ENCODE results near the gene PARVB.

Gene PARVB

DNA sequence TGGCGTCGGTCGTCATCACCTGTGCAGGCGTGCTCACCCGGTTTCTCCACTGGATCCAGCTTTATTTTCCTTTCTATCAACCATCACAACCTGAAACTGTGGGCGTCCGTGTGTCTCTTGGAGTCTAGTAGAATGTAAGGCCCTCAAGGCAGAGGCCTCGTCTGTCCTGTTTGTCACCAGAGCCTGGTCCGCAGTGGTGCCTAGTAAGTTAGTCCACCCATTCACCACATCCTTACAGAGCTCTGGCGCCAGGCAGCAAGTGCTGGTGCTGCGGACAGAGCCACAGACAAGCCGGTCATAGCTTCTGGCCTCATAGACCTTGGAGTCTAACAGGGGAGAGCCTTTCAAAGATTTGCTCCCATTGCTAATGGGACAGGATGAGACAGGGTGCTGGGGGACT is 92.2 kb downstream of the PARVB start:
- no peak for DNase-seq

DNA sequence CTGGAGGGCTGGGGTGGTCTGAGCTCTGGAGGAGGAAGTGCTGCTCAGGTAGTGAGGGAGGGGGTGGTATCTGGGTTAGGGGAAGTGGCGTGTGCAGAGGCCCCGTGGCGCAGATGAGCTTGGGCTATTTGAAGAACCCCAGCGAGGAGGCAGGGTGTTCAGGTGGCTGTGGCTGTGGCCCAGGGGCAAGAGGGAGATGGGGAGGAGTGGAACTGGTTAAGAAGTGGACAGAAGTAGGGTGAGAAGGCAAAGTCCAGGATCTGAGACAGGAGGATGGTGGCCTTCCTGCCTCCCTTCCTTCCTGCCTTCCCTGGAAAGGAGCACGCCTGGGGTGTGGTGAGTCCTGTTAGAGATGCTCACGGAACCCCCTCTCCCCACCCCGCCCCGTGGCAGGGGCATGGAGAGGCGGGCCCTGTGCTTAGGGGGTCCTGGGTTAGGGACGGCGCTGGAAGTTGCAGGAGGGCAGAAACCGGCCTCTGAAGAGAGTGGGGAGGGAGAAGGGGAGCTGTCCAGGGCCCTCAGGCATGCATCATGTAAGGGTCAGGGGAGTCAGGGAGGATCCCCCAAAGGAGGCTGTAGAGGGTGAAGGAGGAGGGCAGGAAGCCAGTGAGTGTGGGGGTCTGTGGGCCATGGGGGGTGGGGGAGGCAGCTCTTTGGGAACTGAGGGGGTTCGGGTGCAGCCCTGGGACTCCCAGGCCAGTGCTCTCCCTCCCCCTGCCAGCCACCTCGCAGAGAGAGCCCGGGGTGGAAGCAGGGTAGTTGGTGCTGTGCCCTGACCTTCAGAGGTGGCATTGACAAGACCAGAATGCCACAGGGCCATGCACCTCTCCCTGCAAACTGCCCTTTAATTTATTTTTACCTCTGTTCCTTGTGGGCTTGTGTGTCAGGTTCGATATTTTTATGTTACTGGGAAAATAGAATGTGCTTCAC is 92.9 kb downstream of the PARVB start:
- DNase-seq: no peak

DNA sequence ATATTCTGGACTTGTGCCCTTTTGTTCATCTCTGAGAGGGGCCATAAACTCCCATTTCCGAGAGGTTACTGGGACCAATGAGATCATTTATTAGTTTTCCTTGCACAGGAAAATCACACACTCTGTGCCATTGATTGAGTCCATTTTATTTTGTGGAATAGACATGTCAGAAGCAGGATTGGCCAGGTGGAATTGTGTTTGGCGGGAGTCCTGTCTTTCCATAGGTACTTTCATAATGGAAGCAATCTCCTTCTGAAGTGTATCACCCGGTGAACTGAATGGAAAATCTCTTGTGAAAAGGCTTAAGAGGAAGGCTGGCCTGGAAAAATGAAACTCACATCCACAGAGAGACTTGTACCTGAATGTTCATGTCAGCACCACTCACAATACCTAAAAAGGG is 93.6 kb downstream of the PARVB start:
- no peak for DNase-seq

DNA sequence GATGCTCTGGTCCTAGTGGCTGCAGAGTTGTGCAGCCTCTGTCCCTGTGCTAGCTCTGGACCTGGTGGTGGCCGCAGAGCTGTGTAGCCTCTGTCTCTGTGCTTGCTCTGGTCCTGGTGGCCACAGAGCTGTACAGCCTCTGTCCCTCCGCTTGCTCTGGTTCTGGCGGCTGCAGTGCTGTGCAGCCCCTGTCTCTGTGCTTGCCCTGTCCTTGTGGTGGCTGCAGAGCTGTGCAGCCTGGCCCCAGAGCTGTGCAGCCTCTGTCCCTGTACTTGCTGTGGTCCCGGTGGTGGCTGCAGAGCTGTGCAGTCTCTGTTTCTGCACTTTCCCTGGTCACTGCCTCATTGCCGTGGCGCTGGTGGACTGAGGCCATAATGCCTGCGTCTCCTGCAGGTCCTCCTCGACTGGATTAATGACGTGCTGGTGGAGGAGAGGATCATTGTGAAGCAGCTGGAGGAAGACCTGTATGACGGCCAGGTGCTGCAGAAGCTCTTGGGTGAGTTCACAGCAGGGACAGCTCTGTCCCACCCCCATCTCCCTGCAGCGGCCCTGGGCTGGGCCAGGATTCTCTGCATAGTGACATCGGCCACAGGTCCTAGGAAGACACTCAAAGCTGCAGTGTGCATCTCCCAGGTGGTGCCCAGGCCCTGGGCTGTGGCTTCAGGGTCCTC is 94.7 kb downstream of the PARVB start:
- DNase-seq: no peak

DNA sequence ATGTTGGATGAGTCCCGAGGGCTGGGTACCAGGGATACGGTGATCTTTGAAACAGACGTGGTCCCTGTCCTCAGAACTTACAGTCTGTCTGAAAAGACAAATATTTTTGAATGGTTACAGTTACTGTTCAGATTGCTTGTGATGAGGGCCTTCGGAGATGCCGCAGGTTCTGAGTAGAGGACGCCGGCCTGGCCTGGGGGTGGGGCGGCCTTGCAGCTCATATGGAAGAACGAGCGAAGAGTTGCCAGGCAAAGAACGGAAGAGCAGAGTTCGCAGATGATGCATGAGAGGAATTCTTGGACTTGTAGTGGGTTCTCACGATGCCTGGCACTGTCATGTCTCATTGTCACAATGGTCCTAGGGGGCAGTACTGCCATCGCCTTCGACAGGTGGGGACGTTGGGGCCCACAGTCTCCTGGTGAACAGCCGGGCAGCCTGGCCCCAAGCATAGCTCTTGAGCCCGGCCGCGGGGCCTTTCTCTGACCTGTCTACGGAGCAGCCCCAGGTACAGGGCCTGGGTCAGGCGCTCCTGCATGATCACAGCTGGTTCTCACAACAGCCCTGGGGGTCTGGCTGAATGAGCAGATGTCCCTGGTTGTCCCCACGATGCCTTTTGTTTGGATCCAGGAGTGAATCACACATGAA is 95.7 kb downstream of the PARVB start:
- no peak for DNase-seq

DNA sequence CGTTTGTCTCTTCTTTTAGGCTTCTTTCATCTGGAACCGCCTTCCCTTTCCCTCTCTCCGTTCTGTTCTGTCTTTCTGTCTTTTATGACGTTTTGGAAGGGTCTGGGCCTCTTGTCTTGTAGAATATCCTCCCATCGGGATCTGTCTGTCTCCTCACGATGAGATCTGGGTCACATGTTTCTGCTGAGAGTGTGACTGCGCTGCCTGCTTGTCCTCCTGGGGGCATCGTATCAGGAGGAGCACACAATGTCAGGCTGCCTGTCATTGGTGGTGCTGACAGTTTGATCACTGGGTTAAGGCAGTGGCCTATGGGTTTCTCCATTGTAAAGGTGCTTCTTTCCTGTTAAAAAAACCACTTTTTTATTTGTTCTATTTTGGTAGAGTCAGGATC is 96.2 kb downstream of the PARVB start:
- DNase-seq: no peak

DNA sequence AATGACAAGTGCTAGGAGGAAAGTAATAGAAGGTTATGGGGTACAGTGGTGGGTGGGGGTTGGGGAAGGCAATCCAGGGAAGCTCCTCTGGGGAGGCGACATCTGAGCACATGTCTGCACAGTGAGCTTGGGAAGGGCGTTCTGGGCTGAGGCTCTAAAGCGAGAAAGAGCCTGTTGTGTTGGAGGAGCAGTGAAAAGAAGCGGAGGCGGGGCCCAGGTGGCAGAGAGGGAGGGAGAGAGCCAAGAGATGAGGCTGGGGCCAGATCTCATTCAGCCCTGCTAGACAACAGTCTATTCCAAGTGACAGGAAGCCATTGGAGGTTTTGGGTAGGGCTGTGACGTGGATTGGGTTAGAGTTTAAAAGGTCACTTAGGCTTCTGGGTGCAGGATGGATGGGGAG is 101.3 kb downstream of the PARVB start:
- no peak for DNase-seq

DNA sequence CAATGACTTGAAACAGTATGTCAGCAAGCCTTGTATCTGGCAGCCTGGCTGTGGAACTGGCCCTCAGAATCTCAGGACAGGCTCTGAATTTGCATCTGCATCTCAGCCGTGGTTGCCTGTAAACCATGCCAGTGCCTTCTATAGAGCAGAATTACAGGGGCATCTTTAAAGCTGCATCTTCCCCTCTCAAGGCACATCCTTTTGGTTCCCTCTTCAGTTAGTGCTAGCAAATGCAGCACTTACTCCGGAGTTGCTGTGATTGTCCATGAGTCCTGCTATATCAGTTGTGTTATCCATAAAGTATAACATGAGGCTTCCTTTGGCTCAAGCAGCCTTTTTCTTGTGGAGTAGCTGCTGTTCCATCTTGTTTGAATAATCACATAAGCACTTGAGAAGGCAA is 102.7 kb downstream of the PARVB start:
- DNase-seq: no peak

DNA sequence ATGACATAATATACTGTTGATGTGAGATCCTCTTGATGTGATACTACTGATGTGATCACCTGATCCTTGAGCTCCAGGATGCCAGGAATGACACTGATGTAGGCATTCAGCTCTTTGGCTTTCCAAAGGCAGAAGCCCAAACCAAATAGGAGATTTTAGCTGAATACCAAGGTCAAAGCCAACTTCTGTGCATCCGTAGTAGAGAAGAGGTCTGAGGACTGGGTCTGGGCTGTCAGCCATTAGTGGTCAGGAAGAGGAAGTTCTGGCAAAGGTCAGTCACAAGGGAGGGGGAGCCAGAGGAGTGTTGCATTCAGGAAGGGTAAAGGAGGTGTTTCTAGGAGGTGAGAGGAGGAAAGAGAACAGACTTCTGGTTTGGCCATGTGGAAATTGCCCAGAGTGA is 103.3 kb downstream of the PARVB start:
- DNase-seq: no peak

DNA sequence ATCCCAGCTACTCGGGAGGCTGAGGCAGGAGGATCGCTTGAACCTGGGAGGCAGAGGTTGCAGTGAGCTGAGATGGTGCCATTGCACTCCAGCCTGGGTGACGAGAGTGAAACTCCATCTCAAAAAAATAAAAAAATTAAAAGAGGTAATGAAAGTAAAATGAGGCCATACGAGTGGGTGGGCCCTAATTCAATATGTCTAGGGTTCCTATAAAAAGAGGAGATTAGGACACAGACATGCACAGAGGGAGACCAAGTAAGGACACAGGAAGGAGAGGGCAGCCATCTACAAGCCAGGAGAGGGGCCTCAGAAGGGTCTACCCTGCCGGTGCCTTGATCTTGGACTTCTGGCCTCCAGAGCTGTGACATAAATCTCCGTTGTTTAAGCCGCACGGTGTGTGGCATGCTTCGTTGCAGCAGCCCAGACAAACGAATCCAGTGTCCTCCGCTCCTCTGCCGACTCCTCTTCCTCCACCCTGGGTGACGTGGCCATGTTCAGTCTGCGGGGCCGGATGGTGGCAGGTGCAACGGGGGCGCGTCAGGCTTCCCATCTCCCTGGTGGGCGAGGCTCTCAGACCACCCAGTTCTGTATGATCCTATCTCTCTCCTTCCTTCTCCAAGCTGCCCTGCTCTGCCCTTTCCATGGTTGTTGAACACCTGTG is 105.0 kb downstream of the PARVB start:
- no peak for DNase-seq

DNA sequence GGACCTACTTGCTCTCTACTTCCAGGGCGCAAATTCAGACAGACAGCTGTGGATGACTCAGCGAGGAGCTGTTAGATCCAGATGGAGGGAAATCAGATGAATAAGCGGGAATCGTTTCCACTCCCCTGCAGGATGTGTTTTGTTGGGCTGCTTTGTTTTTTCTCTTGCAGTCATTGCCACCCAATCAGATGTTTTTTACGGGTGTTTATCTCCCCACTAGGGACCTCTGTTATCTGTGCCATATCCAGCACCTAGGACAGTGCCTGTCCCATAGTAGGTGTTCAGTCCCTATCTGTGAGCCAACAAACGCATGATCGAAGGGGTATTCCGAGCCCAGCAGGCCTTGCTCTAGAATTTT is 105.5 kb downstream of the PARVB start:
- no peak for DNase-seq

DNA sequence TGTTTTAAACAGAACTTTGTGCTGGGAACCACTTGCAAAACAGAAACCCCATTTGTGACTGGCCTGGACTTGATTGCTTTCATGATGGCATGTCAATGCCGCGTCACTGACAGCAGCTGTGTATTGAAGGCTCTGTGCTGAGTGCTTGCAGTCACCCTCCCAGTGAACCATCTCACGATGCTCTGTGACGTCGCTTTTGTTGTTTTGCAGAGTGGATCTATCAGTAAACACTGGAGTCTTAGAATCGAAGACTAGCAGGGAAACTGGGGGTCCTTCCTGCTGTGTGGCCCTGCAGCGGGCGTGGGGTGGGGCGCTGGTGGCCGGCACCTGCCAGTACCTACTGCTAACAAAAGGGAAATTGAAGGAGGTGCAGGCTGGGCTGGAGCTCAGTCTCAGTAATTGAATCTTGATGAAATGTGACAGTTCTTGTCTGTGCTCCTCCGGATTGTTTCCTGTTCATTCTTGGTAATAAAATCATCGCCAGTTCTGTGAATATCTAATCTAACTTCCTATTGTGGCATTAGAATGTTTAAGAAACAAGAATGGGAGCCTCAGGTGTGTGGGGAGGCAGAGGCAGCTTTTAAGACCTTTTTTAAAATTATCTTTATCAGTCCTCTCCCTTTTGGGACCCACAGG is 106.1 kb downstream of the PARVB start:
- DNase-seq: no peak

DNA sequence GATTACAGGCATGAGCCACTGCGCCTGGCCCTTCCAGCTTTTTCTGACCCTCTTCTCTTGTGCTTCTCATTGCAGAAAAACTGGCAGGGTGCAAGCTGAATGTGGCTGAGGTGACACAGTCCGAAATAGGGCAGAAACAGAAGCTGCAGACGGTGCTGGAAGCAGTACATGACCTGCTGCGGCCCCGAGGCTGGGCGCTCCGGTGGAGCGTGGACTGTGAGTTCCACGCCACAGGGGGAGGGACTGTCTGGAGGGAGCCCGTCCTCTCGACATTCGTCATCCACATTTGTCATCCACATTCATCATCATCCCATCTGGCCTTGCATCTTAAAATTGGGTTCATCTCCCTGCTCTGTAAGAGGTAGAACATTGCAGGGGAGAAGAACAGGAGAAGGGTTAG is 107.3 kb downstream of the PARVB start:
- DNase-seq: no peak

DNA sequence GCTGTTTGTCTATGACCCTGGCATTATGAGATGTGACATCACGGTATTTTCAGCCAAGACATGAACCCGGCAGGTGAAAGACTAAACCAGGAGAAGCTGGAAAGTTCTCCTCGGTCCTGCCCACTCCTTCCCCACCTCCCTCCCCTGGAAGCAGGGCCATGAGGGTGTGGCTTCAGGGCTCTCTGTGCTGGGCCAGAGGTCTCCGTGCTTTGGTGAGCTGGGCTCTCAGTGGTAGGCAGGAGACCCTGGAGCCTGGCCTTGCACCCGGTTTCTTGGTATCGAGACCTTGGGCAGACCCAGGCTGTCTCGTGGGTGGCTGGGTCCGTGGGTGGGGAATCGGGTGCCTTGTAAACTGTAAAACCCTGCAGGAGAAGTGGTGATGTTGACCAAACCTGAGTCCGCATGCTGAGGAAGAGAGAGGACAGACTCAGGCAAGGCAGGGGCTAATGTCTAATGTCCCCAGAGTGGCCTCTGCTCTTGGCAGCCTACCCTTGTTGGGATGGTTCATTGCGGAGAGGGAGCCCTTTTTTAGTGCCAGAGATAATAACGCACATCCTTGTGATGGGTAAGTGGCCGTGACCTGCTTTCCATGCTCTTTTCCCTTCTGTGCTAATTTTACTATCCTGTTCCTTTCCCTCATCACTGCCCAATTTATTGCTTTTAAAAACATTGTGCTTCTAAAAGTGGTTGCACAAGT is 108.0 kb downstream of the PARVB start:
- DNase-seq: no peak

DNA sequence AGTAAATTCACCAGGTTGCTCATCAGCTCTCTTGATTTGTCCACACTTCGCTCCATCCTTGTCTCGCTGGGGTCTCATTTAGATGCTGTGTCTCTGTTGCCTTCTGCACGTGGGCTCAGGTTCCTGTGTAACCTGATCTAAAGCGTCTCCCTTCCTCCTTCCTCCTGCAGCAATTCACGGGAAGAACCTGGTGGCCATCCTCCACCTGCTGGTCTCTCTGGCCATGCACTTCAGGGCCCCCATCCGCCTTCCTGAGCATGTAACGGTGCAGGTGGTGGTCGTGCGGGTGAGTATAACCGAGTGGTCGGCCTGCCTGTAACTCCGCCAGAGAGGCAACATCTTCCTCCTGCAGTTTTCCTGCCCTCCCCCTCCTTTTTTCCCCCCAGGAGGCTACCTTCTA is 108.6 kb downstream of the PARVB start:
- DNase-seq: no peak

DNA sequence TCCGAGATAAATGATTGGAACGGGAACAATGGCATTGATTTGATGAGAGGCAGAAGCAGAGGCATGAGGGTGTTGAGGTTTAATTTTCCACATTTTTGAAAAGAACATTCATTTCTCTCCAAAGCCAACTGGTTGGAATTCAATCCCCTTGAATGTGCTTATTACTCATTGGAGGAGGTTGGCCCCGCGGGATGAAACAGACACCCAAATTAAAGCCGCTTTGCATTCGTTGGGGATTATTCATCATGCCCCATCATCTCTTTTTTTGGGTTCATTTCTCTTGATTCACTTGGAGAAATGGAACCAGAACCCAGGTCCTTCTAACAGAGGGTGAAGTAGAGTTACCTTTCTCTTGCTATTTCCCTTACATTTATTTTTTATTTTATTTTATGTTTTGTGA is 109.1 kb downstream of the PARVB start:
- DNase-seq: no peak

DNA sequence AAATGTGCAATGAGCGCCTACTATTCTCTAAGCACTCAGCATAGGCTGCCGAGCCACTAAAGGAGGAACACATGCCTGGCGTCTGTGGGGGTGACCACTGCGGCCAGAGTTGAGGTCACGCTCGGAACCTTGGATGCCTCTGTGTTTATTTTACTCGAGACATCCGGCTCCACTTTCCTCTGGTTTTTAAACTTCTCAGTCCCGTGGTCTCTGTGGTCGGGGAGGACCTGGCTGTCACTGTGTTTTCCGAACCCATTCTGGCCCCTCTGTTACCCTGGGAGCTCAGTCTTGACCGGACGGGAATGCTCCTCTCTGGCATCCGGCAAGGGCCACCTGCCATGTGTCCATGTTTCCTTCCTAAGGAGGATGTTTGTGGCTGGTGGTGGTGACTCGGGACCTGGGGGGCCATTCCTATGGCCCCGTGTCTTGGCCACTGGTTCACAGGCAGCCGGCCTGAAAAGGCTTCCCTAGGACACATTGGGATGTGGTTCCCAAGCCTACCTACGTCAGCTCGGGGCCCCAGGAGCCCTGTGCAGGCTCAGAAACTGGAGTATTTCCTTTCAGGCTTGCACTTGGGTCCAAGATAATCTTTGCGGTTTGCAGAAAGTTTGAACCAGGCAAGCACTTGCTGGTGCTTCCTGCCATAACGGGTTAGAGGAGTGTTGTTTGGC is 109.9 kb downstream of the PARVB start:
- no peak for DNase-seq

DNA sequence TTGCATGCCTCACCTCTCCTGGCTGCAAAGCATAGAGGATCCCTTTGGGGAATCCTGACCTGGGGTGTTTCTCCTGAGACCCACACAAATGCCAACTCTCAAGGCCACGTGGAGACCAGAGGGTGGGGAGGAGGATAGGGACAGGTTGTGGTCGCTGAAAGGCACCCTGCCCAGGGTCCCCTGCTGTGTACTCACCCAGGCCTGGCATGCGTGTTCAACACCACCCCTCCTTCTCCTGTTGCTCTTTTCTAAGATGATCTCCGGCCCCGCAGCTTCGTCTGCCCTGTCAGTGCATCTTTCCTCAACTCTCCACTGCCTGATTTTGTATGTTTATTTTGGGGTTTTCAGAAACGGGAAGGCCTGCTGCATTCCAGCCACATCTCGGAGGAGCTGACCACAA is 112.0 kb downstream of the PARVB start:
- no peak for DNase-seq

DNA sequence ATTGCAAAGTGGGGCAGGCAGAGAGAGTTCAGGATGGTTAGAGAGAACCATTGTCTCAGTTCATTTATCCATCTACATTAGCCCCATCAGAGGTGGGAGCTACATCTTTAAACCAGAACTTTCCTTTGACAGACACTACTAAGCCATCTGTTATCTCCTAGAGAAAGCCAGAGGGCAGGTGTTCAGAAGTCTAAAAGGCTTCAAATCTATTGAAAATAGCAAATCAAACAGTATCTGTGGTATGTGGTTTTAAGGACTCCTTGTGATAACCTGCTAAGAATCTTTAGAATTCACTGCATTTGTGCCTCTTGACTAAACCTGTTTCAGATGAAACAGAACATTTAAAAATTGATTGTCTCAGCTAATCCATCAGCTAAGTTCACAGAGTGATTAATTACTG is 112.7 kb downstream of the PARVB start:
- DNase-seq: no peak

DNA sequence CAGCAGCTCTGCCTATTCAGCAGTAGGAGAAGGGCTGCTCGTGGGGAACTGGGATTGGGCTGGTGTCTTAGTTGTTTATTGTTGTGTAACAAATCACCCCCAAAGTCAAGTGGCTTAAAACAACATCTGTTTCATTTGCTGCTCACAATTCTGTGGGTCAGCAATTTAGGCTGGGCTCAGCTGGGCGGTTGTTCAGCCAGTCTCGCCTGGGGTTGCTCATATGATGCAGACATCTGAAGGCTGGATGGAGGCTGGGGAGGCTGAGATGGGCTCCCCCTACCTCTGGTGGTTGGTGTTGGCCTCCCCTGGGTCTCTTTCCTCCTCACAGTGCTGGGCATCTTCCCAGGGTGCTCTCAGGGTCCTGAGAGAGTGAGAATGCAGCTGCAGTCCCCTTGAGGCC is 113.3 kb downstream of the PARVB start:
- DNase-seq: no peak

DNA sequence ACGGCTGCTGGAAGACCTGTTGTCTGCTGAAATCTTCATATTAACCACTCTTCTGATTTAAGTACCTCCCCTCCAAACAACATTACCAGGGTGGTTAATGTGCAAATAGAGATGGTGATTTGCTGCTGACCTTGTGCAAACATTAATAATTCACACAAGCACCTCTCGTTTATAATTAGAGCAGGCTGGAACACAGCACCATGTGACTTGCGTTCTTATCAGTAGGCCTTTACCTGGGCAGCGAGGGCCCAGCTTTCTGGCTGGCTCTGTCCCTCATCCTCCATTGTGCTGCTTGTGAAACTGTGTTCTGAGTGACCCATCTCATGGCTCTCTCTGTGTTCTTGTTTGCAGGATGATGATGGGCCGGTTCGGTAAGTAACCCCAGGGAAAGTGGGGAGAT is 115.7 kb downstream of the PARVB start:
- no peak for DNase-seq

Measured in 8988T (cell line).